GM19193 (cell line): ENCODE results near the gene FUT9.

Source experiments
- POLR2A ChIP-seq: IDR thresholded peaks from 4 replicates; pipeline ENCODE4 v1.6.1; 2011; ENCODE audit not compliant: insufficient read depth, insufficient read length; ENCODE audit errors: extremely low read depth

The FUT9 gene

DNA sequence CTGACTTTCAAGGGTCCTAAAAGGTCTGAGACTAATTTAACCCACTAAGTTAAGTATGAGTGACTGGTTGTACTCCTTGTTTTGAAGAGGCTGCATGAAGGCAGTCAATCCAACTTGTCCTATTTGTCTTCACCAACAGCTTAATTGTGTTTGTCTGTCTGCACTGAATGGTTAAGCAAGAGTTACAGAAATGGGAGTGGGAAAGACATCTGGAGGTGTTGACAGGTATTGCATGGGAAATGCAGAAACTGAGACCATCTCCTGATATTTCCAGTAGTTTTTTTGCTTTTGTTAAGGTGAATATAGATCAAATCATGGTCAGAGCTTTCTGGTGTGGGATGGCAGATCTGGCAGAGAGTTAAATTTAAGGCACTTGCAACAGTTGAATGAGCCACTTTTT, 6.5 kb downstream of the FUT9 start:
- TF ChIP-seq POLR2A, result no peak

GRCh38 chr6:96032661-96033060, 16.9 kb downstream of the FUT9 start:
- no peak for TF ChIP-seq POLR2A

GRCh38 chr6:96051555-96051954, 35.8 kb downstream of the FUT9 start:
- TF ChIP-seq POLR2A, result no peak

DNA sequence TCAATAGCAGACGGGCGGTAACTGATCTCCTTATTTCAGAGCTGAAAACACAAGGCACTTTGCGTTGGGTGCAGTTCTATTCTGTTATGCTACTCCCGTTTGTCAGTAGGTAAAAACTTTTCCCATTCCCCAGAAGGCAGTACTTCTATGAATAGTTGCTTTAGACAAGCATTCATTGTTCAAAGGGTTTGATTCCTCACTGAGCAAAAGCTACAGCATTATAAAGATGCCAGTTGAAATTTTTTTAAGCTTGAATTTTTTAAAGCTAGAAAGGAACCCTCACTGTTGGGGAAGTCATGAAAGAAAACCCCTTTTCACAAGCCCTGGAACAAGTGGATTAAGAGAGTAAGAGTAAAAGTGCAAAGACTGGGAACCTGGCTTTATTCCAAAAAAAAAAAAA, 42.3 kb downstream of the FUT9 start:
- TF ChIP-seq POLR2A, result no peak

DNA sequence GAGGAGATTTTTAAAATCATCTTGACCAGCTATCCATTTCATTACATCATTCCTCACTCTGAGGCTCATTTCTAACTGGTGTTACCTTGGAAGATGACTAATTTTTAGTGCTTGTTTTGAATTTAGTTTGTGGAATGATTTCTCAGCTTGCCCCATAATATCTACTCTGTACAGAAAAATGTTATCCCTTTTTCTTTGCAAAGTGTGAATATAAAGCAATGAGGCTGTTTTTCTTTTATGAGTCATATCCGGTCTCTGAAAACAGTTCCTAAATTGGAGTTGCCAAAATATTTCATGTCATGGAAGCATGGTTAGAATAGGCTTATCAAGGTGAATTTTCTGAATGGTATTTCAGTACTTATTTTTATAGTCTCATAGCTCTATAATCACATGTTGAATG, 43.8 kb downstream of the FUT9 start:
- no peak for TF ChIP-seq POLR2A

- no peak for TF ChIP-seq POLR2A
These were observed 44.5 kb downstream of the FUT9 start for GRCh38 chr6:96060249-96060648.

DNA sequence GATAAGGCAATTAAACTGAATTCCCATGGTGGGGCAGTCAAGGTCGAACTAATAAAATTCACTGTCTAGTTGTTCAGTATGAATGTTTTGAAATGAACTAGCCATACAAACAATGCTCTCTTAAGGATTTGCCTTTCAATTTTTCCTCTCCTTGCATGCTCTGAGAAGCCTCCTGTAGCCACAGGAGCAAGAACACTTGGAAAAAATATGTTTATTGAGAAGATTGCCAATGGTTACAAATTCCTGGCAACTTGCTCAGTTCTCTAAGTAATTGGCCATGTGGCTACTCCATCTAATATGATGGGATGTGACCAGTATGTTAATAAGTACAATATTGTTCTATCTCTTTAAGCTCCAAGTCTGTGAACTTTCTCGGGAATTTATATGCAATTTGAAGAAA, 49.4 kb downstream of the FUT9 start:
- no peak for TF ChIP-seq POLR2A

GRCh38 chr6:96066376-96066775, 50.6 kb downstream of the FUT9 start:
- TF ChIP-seq POLR2A, result no peak

DNA sequence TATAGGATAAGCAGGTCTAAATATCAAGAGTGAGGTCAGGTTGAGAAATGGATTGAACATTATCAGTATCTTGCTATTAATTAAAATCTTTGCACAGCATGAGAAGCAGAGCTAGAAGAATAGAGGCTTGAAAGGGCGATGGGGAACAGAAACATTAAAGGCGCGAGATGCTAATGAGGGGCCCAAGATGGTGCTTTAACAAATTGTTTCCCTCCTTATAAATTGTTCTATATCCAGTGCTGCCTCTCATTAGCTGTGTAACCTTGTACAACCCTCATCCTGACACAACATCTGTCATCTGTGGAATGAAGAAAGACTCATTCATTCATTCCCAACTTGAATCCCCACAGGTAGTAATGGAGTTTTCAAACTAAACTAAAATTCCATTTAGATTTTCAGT, 57.8 kb downstream of the FUT9 start:
- no peak for TF ChIP-seq POLR2A

DNA sequence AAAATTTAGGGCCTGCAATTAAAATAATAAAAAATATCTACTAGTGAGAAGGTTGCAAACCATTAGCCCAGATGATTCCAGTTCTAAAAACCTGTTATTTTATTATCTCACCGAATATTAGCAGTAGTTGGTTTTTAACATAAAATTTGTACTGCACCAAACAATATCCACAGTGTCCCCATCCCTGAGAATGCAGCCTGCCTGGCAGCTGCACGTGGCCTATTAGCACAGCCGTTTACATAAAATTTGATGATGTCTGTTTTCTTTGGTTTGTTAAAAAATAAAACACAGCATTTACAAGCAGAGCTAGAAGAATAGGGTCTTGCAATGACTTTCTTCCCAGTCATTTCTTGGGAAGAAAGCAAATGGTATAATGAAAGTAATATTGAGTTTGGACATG, 58.2 kb downstream of the FUT9 start:
- no peak for TF ChIP-seq POLR2A

DNA sequence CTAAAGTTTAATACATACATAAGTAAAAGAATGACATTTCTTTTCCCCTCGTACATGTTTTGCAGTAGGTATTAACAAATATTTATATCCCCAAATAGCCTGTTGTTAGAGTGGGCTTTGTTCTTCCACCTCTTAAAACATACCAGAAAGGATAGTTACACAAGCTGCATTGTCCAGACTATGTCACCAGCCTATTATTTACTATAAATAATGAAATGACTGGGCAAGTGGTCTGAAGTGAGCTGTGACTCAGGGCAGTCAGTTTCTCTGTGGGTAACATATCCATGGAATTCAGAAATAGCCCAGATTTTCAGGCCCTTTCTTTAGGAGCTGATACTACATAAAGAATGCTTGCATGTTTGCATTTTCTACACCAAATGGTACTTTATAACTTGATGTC, 60.1 kb downstream of the FUT9 start:
- TF ChIP-seq POLR2A, result no peak

DNA sequence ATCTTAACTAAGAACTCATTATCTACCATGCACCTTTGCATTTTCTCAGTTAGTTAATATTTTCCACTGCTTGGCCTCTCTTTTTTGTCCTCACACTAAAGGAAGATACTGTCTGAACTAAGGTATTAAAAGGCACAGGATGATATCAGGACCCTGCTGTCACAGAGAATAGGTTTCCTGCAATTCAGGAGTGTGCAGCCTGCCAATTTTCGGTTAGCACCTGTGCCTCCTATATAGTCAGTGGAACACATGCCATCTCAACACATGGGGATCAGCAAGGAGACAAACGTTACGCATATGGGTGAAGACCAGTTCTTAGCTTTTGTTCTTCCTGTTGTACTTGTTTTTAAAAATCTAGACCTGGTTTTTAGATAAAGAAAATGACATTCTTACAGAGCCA, 71.0 kb downstream of the FUT9 start:
- TF ChIP-seq POLR2A, result no peak

DNA sequence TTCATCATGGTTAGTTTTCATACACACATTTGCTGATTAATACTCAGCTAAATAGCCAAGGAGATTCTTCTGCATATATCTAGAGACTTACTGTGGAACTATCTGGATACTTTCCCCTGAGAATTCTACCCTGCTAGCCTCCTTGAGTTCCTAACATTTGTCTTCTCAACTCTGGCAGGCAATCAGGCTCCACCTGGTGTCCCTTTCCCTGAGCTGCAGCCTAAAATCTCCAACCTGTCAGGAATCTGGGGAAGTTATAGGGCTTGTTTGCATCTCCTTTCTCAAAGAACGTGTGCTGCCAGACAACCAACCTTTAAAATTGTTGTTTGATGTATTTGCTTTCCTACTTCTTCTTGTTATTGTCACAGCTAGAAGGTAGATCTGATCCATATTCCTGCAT, 73.4 kb downstream of the FUT9 start:
- no peak for TF ChIP-seq POLR2A

DNA sequence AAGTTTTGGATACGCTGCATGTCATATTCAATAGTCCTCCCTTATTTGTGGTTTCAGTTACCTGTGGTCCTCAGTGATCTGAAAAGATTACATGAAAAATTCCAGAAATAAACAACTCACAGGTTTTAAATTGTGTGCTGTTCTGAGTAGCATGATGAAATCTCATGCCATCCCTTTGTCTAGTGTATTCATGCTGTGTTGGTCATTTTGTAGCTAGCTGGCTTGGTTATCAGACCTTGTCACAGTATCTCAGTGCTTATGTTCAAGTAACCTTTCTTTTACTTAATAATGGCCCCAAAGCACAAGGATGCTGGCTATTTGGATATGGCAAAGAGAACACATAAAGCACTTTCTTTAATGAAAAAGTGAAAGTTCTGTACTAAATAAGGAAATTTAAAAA, 78.3 kb downstream of the FUT9 start:
- no peak for TF ChIP-seq POLR2A

- TF ChIP-seq POLR2A, result no peak
These were observed 83.3 kb downstream of the FUT9 start for GRCh38 chr6:96099069-96099468.

GRCh38 chr6:96101564-96101963, 85.8 kb downstream of the FUT9 start:
- no peak for TF ChIP-seq POLR2A

GRCh38 chr6:96104910-96105309, 89.1 kb downstream of the FUT9 start:
- no peak for TF ChIP-seq POLR2A

- no peak for TF ChIP-seq POLR2A
These were observed 95.1 kb downstream of the FUT9 start for GRCh38 chr6:96110878-96111277.
